GM10847 (cell line): Measurements from ENCODE around the gene ALDH16A1.

Experiments used
- POLR2A ChIP-seq: IDR thresholded peaks from 2 replicates; pipeline ENCODE4 v1.6.1; 2011; ENCODE audit not compliant: insufficient read length; ENCODE audit errors: extremely low read depth

The ALDH16A1 gene

DNA sequence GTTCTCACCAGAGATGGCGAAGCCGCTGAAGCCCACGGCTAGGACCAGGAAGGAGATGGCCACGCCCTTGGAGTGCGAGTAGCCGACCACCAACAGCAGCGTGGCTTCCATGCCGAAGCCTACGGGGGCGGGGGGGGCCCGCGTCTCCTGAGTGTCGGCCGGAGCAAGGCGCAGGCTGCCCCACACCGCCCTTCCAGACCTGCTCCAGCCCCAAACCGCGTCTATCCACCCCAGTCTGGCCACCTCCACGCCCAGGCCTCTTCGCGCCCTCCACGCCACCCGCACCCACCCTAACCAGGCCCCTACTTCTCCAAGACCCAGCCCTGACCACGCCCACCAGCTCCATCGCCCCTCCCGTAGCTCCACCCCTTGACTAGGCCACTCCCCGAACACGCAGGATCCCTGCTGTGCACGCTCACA, 21.7 kb upstream of the ALDH16A1 start:
- no peak for TF ChIP-seq POLR2A

DNA sequence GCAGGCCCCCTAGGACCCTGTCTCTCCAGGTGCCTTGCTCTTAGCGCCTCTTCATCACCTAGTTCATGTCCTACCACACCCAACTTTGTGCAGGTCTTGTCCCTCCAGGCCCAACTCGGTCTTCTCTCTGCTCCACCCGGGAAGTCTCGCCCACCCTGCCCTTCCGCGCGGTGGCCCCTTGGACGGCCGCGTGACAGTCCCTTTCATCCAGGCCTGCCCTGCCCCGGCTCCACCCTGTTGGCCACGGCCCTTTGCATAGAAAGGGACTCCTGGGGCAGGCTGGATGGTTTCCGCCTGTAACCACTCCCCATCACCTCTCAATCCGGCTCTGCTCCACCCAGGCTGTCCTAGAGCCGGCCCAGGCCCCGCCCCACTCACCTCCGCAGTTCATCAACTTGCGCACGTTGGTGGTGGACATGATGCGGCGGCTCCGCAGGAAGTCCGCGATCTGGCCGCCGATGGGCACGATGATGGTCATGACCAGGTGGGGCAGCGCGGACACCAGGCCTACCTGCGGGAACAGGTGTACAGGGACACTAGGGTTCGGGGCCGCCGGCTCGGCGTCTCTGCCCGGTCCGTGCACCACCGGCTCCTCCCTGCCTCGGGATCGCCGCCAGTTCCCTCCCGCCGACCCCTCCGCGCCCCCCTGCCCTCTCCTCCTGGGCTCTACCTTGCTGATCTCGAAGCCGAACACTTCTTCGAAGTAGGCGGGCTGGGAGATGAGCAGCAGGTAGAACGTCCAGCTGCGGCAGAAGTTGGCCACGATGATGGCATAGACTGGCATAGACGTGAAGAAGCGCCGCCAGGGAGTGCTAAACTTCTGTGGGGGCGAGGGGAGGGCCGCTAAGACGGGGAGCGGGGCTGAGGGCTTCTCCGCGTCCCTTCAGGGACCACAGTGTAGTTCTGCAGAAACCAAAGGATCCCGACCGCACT, 20.6 kb upstream of the ALDH16A1 start:
- TF ChIP-seq POLR2A, result no peak

DNA sequence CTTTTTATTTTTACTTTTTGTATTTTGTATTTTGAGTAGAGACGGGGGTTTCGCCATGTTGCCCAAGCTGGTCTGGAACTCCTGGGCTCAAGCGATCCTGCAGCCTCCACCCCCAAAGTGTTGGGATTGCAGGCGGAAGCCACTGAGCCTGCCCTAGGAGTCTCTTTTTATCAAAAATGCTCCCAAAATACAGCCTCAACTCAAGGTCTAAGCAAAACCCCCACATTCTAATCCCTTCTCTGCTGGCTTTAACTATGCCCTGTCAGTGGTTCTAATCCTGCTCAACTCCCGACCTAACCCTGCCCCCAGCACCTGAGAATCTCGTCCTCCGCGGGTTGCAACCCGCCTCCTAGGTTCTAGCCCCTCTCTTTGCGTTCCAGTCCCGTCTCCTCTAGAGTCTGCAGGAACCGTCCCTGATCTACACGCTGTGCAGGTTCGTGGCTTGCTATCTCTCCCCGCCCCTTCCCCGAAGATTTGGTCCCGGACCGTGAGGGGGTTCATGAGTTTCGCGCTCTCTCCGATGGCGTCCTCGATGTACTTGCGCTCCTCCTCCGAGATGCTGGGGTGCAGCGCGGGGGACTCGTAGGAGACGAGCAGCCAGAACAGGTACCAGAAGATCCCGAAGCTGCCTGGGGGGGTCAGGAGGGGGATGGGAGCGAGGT, 19.7 kb upstream of the ALDH16A1 start:
- TF ChIP-seq POLR2A, result no peak

DNA sequence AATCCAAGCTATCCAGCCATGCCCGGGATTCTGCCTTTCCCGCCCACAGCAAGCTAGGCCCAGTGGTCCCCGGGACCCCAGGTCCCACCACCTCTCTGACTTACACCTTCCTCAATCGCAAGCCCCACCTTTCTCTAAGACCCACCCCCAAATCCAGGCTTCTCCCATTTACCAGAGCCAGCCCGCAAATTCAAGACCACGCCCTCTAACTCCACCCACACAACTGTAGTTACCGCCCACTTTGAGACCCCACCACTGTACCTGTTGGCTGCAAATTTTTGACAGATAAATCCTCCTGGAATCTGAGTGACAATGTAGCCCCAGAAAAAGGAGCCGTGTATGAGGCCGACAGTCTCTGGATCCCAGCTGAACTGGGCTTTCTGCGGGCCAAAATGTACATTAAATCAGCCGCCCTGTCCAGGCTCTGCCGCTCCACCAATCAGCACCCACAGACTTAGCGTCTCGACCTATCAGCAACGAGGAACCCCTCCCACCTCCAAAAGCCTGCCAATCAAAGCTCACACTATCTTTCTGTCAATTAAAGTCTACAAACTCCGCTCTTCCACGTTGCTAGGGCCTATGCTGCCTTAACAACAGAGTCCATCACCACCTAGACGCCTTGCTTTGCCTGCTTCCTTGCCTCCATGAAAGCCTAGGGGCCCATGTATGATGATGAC, 18.0 kb upstream of the ALDH16A1 start:
- no peak for TF ChIP-seq POLR2A

DNA sequence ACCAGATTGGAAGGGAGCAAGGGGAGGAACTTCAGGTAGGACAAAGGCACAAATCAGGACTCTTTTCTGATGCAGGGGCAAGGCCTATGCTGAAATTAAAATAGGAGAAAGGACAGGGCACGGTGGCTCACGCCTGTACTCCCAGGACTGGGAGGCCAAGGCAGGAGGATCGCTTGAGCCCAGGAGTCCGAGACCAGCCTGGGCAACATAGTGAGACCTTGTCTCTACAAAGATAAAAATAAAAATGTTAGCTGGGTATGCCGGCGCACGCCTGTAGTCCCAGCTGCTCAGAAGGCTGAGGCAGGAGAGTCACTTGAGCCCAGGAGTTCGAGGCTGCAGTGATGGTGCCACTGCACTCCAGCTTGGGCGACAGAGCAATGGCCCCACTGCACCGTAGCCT, 17.4 kb upstream of the ALDH16A1 start:
- no peak for TF ChIP-seq POLR2A

GRCh38 chr19:49436381-49437017, 16.5 kb upstream of the ALDH16A1 start:
- no peak for TF ChIP-seq POLR2A

- TF ChIP-seq POLR2A, result no peak
Observed at GRCh38 chr19:49437231-49437630, 15.8 kb upstream of the ALDH16A1 start.

DNA sequence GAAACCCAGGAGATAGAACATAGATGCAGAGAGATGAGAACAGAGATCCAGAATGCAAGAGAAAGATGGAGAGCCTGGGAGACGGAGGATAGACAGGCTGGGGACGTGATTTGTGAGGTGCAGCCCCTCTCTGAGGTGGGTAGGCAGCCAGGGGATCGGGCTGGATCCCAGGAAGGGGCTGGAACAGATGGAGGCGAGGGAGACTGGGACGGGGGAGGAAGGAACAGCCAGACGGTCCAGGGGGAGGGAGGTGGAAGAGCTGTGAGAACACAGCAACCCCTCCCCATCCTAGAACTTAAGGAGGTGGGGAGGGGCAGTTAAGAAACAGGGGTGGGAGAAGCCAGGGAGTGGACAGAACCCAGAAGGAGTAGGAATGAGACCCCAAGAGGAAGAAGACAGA, 14.8 kb upstream of the ALDH16A1 start:
- no peak for TF ChIP-seq POLR2A

DNA sequence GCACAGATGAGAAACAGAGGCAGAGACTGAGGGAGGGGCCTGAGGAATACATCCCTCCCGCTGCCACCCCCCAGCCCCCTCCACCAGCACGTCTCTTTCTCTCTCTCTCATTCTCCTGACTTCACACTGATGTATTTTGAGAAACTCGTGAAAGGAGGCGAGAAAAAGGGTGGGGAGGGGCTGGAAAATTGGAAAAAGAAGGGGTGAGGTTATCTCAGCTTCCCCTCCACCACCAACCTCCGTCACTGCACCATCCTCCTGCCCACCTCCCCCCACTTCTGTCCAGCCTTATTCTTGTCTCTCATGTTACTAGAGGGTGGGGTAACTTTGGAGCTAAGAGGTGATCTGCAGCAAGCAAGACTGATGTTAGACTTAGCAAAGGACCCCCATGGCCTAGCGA, 13.2 kb upstream of the ALDH16A1 start:
- no peak for TF ChIP-seq POLR2A

DNA sequence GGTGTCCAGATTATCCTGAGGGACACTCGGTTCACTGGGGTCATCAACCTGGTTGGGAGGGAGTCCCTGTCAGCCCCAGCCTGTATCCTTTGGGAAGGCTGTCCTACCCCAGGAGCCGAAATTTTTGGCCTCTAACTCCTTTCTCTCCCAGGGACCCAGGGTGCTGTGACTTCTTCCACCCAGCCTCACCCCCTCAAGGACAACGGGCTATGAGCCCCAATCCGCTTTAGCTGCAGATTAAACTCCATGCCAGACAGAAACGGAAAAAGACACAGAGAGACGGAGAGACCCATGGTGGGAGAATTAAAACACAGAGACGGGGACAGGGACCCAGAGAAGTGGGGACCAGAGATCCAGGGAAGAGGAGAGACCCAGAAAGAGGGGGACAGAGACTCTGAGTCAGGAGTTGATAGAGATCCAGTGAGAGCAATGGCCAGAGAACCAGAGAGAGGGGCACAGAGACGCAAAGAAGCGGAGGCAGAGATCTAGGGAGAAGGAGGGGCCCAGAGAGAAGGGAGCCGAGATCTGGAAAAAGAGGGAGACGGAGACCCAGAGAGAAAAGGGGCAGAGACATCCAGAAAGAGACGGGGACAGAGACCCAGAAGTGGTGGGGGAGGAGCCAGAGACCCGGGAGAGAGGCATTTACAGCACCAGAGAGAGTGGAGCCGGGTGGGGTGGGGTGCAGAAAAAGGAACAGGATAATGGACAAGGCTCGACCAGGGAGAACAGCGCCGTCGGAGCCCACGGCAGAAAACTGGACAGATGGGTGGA, 12.4 kb upstream of the ALDH16A1 start:
- TF ChIP-seq POLR2A, result no peak

DNA sequence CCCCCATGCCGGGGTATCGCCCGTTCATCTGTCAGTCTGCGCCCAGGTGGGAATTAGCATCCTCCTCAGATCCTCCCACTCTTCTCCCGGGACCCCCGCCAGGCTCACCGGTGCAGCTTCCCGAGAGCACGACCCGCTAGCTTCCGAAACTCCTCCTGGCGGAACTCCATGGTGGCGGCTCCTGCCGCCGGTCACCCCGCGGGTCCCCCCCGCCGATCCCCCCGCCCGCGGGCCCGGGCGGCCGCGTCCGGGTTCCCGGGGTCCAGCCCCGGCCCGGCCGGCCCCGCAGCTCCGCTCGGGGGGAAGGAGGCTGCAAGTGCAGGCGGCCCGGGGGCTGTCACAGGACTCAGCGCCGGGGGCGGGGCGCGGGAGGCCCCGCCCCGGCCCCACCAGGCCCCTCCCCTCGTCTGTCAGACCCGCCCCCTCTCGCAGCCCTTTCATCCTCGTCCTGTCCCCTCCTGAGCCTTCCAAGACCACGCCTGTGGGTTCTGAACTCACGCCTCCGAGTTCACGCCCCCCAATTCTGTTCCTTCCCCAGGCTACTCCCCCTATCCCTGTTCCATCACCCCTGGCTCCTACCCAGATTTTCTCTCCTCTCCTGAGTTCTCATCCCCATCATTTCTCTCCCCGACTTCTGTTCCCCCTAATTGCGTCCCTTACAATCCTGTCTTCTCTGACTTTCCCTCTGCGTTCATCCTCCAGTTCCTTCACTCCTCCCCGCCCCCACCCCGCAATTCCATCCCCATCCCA, 11.6 kb upstream of the ALDH16A1 start, which contains the start of gene SLC17A7:
Gene SLC17A7 (minus strand): TSS at position 318 of the 750 bp plus-strand sequence. CDS start 148 bp downstream, at position 170.
- no peak for TF ChIP-seq POLR2A

GRCh38 chr19:49441960-49442350, 11.1 kb upstream of the ALDH16A1 start:
- no peak for TF ChIP-seq POLR2A

DNA sequence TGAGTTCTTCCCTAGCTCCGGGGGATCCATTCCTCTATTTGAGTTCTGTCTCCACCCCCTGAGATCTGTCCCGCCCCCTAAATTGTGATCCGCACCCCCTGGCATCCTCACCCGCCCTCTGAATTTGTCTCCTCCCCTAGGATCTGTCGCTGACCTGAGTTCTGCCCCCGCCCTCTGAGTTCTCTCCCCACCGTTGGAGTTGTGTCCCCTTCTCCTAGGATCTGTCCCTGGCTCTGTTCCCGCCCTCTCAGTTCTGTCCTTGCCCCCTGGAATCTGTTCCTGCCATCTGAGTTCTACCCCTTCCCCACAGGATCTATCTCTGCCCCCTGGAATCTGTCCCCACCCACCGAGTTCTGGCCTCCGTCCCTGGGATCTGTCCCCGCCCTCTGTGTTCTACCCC, 10.7 kb upstream of the ALDH16A1 start:
- TF ChIP-seq POLR2A, result no peak

DNA sequence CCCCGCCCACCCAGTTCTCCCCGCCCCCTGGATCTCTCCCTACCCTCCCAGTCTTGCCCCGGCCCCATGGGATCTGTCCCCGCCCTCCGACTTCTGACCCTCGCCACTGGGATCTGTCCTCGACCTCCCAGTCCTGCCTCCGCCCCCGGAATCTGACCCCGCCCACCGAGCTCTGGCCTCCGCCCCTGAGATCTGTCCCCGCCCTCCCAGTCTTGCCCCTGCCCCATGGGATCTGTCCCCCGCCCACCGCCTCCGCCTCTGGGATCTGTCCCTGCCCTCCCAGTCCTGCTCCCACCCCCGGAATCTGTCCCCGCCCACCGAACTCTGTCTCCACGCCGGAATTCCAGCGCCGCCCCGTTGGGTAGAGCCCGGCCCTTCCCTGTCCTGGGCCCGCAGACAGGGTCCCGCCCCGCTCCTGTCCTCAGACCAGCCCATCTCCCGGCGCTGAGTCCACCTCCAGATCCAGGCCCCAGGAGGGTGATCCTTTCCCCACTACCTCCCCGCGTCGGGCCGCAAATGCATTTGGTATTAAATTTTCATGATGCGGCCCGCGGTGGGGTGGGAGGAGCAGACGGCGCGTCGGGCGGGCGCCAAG, 10.2 kb upstream of the ALDH16A1 start:
- TF ChIP-seq POLR2A, result no peak
